HEK293 (cell line): ENCODE results near the gene PPT2.
A peak's percentile ranks its signal among the peaks of the same experiment; 100 is the strongest.

Experiments used
- CTCF ChIA-PET: fragments of 350-600 bp; formaldehyde crosslinking; extraction: SDS; loops from one replicate; lab custom pipeline; 2021; ENCODE audit warnings: antibody characterized with exemption; lab: Yijun Ruan, JAX
- POLR2A ChIA-PET: fragments of 300-600 bp; formaldehyde crosslinking; extraction: SDS; loops from one replicate; lab custom pipeline; 2020; ENCODE audit warnings: antibody characterized with exemption, inconsistent platforms; lab: Yijun Ruan, JAX
- H3K27ac ChIP-seq: fragments of 200-500 bp; sonication (Bioruptor generic); 2 replicates; pipeline ENCODE4 v1.5.1; 2014; ENCODE audit warnings: low read depth, low read length, control low read depth, inconsistent platforms; ENCODE audit errors: extremely low read depth
- H3K36me3 ChIP-seq, 2 experiments: fragments of 200-500 bp in 1 of 2; sonication (Bioruptor generic) in 1 of 2; 1 replicate in 1 of 2; 2 replicates in 1 of 2; pipeline ENCODE4 v1.5.1; 2014 to 2017; ENCODE audit warnings: inconsistent platforms in 2 of 2, low read length in 2 of 2; ENCODE audit not compliant: control insufficient read depth in 2 of 2, insufficient read depth in 1 of 2
- H3K4me1 ChIP-seq: fragments of 200-500 bp; sonication (Bioruptor generic); 2 replicates; pipeline ENCODE4 v1.5.1; 2014; ENCODE audit warnings: mild to moderate bottlenecking, low read length, inconsistent platforms; ENCODE audit not compliant: control insufficient read depth, insufficient read depth
- H3K4me3 ChIP-seq: 2 replicates; pipeline ENCODE4 v1.5.1; 2011; ENCODE audit warnings: low read depth, mild to moderate bottlenecking, control low read depth, low read length, moderate library complexity
- H3K9me3 ChIP-seq: fragments of 200-500 bp; sonication (Bioruptor generic); 2 replicates; pipeline ENCODE4 v1.5.1; 2014; ENCODE audit warnings: low read depth, low read length, inconsistent platforms; ENCODE audit not compliant: control insufficient read depth, insufficient read depth
- KLF10 ChIP-seq: fragments of 450-650 bp; IDR thresholded peaks from 2 replicates; pipeline ENCODE4 v1.5.1; 2018; ENCODE audit warnings: missing biosample characterization, mild to moderate bottlenecking, missing genetic modification characterization
- KLF16 ChIP-seq: fragments of 450-650 bp; formaldehyde crosslinking; IDR thresholded peaks from 2 replicates; pipeline ENCODE4 v1.5.1; 2017; ENCODE audit warnings: missing biosample characterization, missing genetic modification characterization
- KLF7 ChIP-seq: fragments of 450-650 bp; formaldehyde crosslinking; IDR thresholded peaks from 2 replicates; pipeline ENCODE4 v1.5.1; 2016; ENCODE audit warnings: missing biosample characterization, missing genetic modification characterization, borderline replicate concordance
- KLF9 ChIP-seq: fragments of 450-650 bp; formaldehyde crosslinking; IDR thresholded peaks from 2 replicates; pipeline ENCODE4 v1.5.1; 2016; ENCODE audit warnings: missing biosample characterization, missing genetic modification characterization, low read depth
- MYNN ChIP-seq: fragments of 450-650 bp; formaldehyde crosslinking; IDR thresholded peaks from 2 replicates; pipeline ENCODE4 v1.5.1; 2016; ENCODE audit warnings: missing biosample characterization, missing genetic modification characterization, borderline replicate concordance
- MZF1 ChIP-seq: fragments of 450-650 bp; formaldehyde crosslinking; IDR thresholded peaks from 2 replicates; pipeline ENCODE4 v1.5.1; 2017; ENCODE audit warnings: missing biosample characterization, missing genetic modification characterization, borderline replicate concordance
- OVOL3 ChIP-seq: fragments of 450-650 bp; formaldehyde crosslinking; IDR thresholded peaks from 2 replicates; pipeline ENCODE4 v1.5.1; 2016; ENCODE audit warnings: missing biosample characterization, missing genetic modification characterization
- SCRT1 ChIP-seq: fragments of 450-650 bp; formaldehyde crosslinking; IDR thresholded peaks from 2 replicates; pipeline ENCODE4 v1.5.1; 2016; ENCODE audit warnings: missing biosample characterization, missing genetic modification characterization, borderline replicate concordance
- SP3 ChIP-seq: fragments of 450-650 bp; formaldehyde crosslinking; IDR thresholded peaks from 2 replicates; pipeline ENCODE4 v1.5.1; 2016; ENCODE audit warnings: missing biosample characterization, missing genetic modification characterization
- SP7 ChIP-seq: fragments of 450-650 bp; formaldehyde crosslinking; IDR thresholded peaks from 2 replicates; pipeline ENCODE4 v1.5.1; 2016; ENCODE audit warnings: missing biosample characterization, missing genetic modification characterization
- ZBTB48 ChIP-seq: fragments of 450-650 bp; formaldehyde crosslinking; IDR thresholded peaks from 2 replicates; pipeline ENCODE4 v1.5.1; 2016; ENCODE audit warnings: missing biosample characterization, missing genetic modification characterization
- ZNF121 ChIP-seq: fragments of 450-650 bp; formaldehyde crosslinking; IDR thresholded peaks from 2 replicates; pipeline ENCODE4 v1.5.1; 2016; ENCODE audit warnings: missing biosample characterization, missing genetic modification characterization
- ZNF202 ChIP-seq: fragments of 450-650 bp; formaldehyde crosslinking; IDR thresholded peaks from 2 replicates; pipeline ENCODE4 v1.5.1; 2016; ENCODE audit warnings: missing biosample characterization, missing genetic modification characterization, borderline replicate concordance
- ZNF221 ChIP-seq: fragments of 450-650 bp; formaldehyde crosslinking; IDR thresholded peaks from 2 replicates; pipeline ENCODE4 v1.5.1; 2017; ENCODE audit warnings: missing biosample characterization, missing genetic modification characterization, borderline replicate concordance
- ZNF223 ChIP-seq: fragments of 450-650 bp; formaldehyde crosslinking; IDR thresholded peaks from 2 replicates; pipeline ENCODE4 v1.5.1; 2016; ENCODE audit warnings: missing biosample characterization, missing genetic modification characterization
- ZNF37A ChIP-seq: fragments of 450-650 bp; IDR thresholded peaks from 2 replicates; pipeline ENCODE4 v1.5.1; 2018; ENCODE audit warnings: missing biosample characterization, missing genetic modification characterization
- ZNF510 ChIP-seq: fragments of 450-650 bp; formaldehyde crosslinking; IDR thresholded peaks from 2 replicates; pipeline ENCODE4 v1.5.1; 2018; ENCODE audit warnings: mild to moderate bottlenecking, missing genetic modification characterization, missing biosample characterization; ENCODE audit not compliant: insufficient replicate concordance
- ZNF530 ChIP-seq: fragments of 450-650 bp; formaldehyde crosslinking; IDR thresholded peaks from 2 replicates; pipeline ENCODE4 v1.5.1; 2016; ENCODE audit warnings: low read depth, missing biosample characterization, missing genetic modification characterization
- ZNF544 ChIP-seq: fragments of 450-650 bp; formaldehyde crosslinking; IDR thresholded peaks from 2 replicates; pipeline ENCODE4 v1.5.0; 2017; ENCODE audit warnings: missing biosample characterization, missing genetic modification characterization
- ZNF571 ChIP-seq: fragments of 450-650 bp; formaldehyde crosslinking; IDR thresholded peaks from 2 replicates; pipeline ENCODE4 v1.5.0; 2017; ENCODE audit warnings: missing biosample characterization, missing genetic modification characterization
- ZNF621 ChIP-seq: fragments of 450-650 bp; formaldehyde crosslinking; IDR thresholded peaks from 2 replicates; pipeline ENCODE4 v1.5.1; 2017; ENCODE audit warnings: missing biosample characterization, missing genetic modification characterization
- ZNF658 ChIP-seq: fragments of 450-650 bp; formaldehyde crosslinking; IDR thresholded peaks from 2 replicates; pipeline ENCODE4; 2016; ENCODE audit warnings: missing biosample characterization, missing genetic modification characterization
- ZNF660 ChIP-seq: fragments of 450-650 bp; IDR thresholded peaks from 2 replicates; pipeline ENCODE4 v1.5.1; 2018; ENCODE audit warnings: missing biosample characterization, mild to moderate bottlenecking, missing genetic modification characterization
- ZNF837 ChIP-seq: fragments of 450-650 bp; formaldehyde crosslinking; IDR thresholded peaks from 2 replicates; pipeline ENCODE4 v1.5.1; 2016; ENCODE audit warnings: missing biosample characterization, missing genetic modification characterization
- TF ChIP-seq, protein P1 (sequence below): fragments of 450-650 bp; formaldehyde crosslinking; IDR thresholded peaks from 2 replicates; pipeline ENCODE4 v1.5.1; 2016; ENCODE audit warnings: missing biosample characterization, missing genetic modification characterization
- TF ChIP-seq, protein P2 (sequence below): fragments of 450-650 bp; formaldehyde crosslinking; IDR thresholded peaks from 2 replicates; pipeline ENCODE4 v1.5.1; 2016; ENCODE audit warnings: missing biosample characterization, missing genetic modification characterization
- TF ChIP-seq, protein P3 (sequence below): fragments of 450-650 bp; formaldehyde crosslinking; IDR thresholded peaks from 2 replicates; pipeline ENCODE4 v1.5.1; 2016; ENCODE audit warnings: missing biosample characterization, missing genetic modification characterization
- TF ChIP-seq, protein P4 (sequence below): fragments of 450-650 bp; formaldehyde crosslinking; IDR thresholded peaks from 2 replicates; pipeline ENCODE4 v1.5.1; 2016; ENCODE audit warnings: missing biosample characterization, missing genetic modification characterization

The PPT2 gene

DNA sequence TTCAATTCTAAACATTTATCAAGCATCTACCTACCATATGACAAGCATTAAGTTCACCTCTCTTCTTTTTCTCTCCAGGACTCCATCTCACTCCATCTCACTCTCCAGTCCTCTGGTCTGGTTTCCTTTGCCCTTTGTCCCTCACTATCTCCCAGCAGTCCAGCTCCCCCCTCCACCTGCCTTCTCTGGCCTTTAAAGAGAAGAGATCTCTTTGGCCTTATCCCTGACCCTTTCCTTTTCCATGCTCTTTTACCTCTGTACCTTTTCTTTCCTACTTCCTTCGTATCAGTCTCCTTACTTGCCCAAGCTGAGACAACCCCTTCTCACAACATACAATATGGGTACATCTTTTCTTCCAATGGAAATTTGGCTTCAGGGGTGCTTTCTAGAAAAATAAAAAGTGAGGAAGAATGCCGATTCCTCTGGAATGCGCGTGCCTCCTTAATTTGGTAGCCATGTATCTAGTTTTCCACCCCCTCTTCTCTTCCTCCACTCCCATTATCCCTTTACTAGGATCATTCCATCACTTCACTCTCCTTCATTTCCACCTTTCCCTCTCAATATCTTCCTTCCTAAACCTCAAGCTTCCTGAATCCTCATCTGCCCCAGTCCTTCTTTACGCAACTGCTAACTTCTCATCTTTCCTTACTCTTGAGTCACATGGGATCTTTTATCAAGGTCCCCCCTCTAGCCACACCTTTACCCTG lies 22.7 kb downstream of the PPT2 start (continued):
- TF ChIP-seq, protein P1, sequence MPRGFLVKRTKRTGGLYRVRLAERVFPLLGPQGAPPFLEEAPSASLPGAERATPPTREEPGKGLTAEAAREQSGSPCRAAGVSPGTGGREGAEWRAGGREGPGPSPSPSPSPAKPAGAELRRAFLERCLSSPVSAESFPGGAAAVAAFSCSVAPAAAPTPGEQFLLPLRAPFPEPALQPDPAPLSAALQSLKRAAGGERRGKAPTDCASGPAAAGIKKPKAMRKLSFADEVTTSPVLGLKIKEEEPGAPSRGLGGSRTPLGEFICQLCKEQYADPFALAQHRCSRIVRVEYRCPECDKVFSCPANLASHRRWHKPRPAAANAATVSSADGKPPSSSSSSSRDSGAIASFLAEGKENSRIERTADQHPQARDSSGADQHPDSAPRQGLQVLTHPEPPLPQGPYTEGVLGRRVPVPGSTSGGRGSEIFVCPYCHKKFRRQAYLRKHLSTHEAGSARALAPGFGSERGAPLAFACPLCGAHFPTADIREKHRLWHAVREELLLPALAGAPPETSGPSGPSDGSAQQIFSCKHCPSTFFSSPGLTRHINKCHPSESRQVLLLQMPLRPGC (tag by site-specific recombination): peak; percentile 70
- 0 out of 2 replicates have a peak, but pooled peaks have one; percentile 32 for TF ChIP-seq OVOL3 (tag by site-specific recombination)
- TF ChIP-seq, protein P2, sequence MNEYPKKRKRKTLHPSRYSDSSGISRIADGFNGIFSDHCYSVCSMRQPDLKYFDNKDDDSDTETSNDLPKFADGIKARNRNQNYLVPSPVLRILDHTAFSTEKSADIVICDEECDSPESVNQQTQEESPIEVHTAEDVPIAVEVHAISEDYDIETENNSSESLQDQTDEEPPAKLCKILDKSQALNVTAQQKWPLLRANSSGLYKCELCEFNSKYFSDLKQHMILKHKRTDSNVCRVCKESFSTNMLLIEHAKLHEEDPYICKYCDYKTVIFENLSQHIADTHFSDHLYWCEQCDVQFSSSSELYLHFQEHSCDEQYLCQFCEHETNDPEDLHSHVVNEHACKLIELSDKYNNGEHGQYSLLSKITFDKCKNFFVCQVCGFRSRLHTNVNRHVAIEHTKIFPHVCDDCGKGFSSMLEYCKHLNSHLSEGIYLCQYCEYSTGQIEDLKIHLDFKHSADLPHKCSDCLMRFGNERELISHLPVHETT (tag by site-specific recombination): peak; percentile 66; the same call in 1 of the 2 replicates
- no peak for TF ChIP-seq SP3 (tag by site-specific recombination)
- no peak; the same call in 1 of the 2 replicates for TF ChIP-seq KLF7
- TF ChIP-seq MYNN: 0 out of 2 replicates have a peak, but pooled peaks have one; percentile 5

DNA sequence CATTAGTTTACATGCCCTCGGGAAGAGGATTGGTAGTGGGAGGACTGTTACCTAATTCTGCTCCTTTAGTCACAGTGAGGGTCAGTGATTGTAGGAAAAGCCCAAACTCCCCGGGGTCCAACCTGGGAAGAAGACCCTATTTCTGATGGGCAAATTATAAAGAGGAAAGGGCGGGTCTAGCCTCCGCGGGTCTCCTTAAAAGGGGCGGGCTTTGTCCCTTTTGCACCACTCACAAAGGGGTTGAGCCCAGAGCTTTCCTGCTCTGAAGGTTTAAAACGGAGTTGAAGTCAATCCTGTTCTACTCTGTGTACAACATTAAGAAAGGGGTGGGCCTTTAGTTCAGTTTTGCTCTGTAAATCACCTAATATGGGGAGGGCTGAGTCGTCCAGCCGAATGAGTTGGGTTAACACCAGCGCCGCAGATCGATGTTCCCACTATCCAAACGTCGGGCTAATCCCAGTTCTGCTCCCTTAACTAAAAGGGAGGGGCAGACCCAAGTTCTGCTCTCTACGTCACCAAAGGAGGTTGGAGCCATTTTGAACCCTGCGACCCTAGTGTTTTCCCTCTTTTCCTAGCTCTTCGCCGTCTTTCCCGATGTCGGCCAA lies 23.3 kb downstream of the PPT2 start:
- ChIA-PET CTCF (interaction anchor here (0.6 to 1.6 kb wide), 7 partner anchors 12 to 77 kb away, joined by 3 to 15 read pairs (median 5); no protein-coding TSS in a partner anchor), POLR2A (interaction anchor here (0.6 to 2.5 kb wide), 14 partner anchors 8 to 795 kb away, joined by 3 to 38 read pairs (median 6); partner anchors contain the start of genes ATF6B, EGFL8, FKBPL and GPSM3)
- peaks cover 0 to 32% of the 10 kb centered on the region in 2 experiments; a peak in 2 of 3 replicates for H3K36me3 ChIP-seq
- H3K9me3 ChIP-seq: no peaks in the 10 kb centered on the region
- peaks cover 14% of the 10 kb centered on the region for H3K4me1 ChIP-seq
- peak overlapping the region; percentile 80 for H3K27ac ChIP-seq
- peak overlapping the region; percentile 48 for H3K4me3 ChIP-seq
- TF ChIP-seq KLF10 (tag by site-specific recombination) (peak; percentile 66), ZNF223 (tag by site-specific recombination) (no peak), KLF9 (tag by site-specific recombination) (peak; percentile 39; the same call in 1 of the 2 replicates), ZNF658 (tag by site-specific recombination) (no peak), ZNF37A (tag by site-specific recombination) (no peak), ZNF202 (tag by site-specific recombination) (no peak), ZNF530 (tag by site-specific recombination) (no peak), ZNF121 (tag by site-specific recombination) (no peak), ZNF621 (tag by site-specific recombination) (no peak), ZNF510 (tag by site-specific recombination) (no peak), KLF16 (tag by site-specific recombination) (peak; percentile 26; the same call in 1 of the 2 replicates), ZNF221 (tag by site-specific recombination) (no peak), SCRT1 (tag by site-specific recombination) (no peak), ZNF660 (tag by site-specific recombination) (peak; percentile 91), SP7 (0 out of 2 replicates have a peak, but pooled peaks have one; percentile 35), ZNF571 (tag by site-specific recombination) (no peak), ZNF544 (no peak), ZBTB48 (peak; percentile 86), MZF1 (no peak), ZNF837 (no peak)
- TF ChIP-seq, protein P3, sequence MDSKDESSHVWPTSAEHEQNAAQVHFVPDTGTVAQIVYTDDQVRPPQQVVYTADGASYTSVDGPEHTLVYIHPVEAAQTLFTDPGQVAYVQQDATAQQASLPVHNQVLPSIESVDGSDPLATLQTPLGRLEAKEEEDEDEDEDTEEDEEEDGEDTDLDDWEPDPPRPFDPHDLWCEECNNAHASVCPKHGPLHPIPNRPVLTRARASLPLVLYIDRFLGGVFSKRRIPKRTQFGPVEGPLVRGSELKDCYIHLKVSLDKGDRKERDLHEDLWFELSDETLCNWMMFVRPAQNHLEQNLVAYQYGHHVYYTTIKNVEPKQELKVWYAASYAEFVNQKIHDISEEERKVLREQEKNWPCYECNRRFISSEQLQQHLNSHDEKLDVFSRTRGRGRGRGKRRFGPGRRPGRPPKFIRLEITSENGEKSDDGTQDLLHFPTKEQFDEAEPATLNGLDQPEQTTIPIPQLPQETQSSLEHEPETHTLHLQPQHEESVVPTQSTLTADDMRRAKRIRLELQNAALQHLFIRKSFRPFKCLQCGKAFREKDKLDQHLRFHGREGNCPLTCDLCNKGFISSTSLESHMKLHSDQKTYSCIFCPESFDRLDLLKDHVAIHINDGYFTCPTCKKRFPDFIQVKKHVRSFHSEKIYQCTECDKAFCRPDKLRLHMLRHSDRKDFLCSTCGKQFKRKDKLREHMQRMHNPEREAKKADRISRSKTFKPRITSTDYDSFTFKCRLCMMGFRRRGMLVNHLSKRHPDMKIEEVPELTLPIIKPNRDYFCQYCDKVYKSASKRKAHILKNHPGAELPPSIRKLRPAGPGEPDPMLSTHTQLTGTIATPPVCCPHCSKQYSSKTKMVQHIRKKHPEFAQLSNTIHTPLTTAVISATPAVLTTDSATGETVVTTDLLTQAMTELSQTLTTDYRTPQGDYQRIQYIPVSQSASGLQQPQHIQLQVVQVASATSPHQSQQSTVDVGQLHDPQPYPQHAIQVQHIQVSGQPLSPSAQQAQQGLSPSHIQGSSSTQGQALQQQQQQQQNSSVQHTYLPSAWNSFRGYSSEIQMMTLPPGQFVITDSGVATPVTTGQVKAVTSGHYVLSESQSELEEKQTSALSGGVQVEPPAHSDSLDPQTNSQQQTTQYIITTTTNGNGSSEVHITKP: no peak
- TF ChIP-seq, protein P4, sequence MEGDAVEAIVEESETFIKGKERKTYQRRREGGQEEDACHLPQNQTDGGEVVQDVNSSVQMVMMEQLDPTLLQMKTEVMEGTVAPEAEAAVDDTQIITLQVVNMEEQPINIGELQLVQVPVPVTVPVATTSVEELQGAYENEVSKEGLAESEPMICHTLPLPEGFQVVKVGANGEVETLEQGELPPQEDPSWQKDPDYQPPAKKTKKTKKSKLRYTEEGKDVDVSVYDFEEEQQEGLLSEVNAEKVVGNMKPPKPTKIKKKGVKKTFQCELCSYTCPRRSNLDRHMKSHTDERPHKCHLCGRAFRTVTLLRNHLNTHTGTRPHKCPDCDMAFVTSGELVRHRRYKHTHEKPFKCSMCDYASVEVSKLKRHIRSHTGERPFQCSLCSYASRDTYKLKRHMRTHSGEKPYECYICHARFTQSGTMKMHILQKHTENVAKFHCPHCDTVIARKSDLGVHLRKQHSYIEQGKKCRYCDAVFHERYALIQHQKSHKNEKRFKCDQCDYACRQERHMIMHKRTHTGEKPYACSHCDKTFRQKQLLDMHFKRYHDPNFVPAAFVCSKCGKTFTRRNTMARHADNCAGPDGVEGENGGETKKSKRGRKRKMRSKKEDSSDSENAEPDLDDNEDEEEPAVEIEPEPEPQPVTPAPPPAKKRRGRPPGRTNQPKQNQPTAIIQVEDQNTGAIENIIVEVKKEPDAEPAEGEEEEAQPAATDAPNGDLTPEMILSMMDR: no peak
